ENCODE measurements around the gene CXCL14. TPM values are rescaled to one million over a fixed set of nuclear protein-coding genes. Genes with fewer than 3 reads are reported as not detected.

CXCL14 gene
- total RNA-seq, 1 experiment from 2014 or later: not detected

DNA sequence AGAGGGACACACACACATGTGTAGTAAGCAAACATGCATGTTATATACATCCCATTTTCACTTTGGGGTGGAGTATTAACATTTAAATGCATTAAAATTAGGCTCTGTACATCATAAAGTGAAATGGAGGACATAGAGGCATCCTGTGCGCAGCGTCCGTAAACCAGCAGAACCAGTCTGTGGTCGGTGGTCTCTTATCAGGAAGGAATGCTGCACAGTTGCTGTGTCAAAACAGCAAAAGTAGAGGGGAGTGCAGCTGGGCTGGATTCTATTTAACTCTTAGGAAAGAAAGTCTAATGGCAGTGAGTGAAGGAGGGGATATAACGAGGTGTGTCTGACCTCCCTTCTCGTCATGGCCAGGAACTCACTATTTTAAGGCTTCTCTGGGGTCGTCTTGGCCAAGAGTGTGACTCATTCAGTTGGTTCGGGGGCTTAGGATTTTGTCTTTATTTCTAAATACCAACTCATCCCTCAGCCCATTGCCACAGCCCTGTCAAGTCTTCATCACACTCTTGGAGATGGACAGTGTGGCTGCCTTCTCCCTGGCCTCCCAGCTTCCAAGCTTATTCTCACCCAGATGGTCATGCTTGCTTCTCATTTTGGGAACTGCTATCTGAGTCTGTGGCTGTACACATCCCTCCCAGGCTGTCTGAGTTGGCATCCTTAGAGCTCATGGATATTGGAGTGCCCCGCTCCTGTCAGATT is 20.1 kb upstream of the CXCL14 start:
- Histone ChIP-seq H3K79me2 (ENCODE audit: insufficient read depth, low read length) (no peaks in the 10 kb centered on the region), H3K9ac (ENCODE audit: low read length) (no peak overlapping the region), H3K36me3 (ENCODE audit: control insufficient read depth in 1 of 2, insufficient read depth in 2 of 2, low read length in 2 of 2) (no peaks in the 10 kb centered on the region), H4K20me1 (ENCODE audit: insufficient read depth) (no peaks in the 10 kb centered on the region), H3K4me2 (ENCODE audit: low read length) (no peak overlapping the region), H3K4me3 (replicated peaks in 1 of 2; ENCODE audit: low read depth in 1 of 2, low read length in 2 of 2) (no peak overlapping the region), H3K4me1 (ENCODE audit: control insufficient read depth in 1 of 2, insufficient read depth in 2 of 2, low read length in 2 of 2) (no peaks in the 10 kb centered on the region), H3K27ac (ENCODE audit: low read depth, low read length) (no peak overlapping the region), H3K9me3 (ENCODE audit: control insufficient read depth in 1 of 2, insufficient read depth in 1 of 2, low read depth in 1 of 2, low read length in 2 of 2) (no peaks in the 10 kb centered on the region), H3K27me3 (ENCODE audit: insufficient read depth, low read length) (peaks cover 27% of the 10 kb centered on the region), H2AFZ (ENCODE audit: low read depth, low read length, poor library complexity, severe bottlenecking) (no peak overlapping the region), H3K9me2 (ENCODE audit: insufficient read depth) (no peaks in the 10 kb centered on the region)
- ChIA-PET CTCF (no interaction called here), RAD21 (ENCODE audit: low non-redundant PET in 1 of 2, low total read pairs in 2 of 2, uncharacterized antibody in 2 of 2, unreplicated experiment in 2 of 2) (no interaction called here), POLR2A (no interaction called here)
- no peak for TF ChIP-seq RAD21 (IDR thresholded peaks at IDR 0.05; ENCODE audit: low read depth)
- ATAC-seq (no peak), DNase-seq (ENCODE audit: low read depth, low spot score) (no peak)
- intact Hi-C loops (cut with micrococcal nuclease): no loop called here
- no TSS peak for BruUV-seq (replicated peaks)

DNA sequence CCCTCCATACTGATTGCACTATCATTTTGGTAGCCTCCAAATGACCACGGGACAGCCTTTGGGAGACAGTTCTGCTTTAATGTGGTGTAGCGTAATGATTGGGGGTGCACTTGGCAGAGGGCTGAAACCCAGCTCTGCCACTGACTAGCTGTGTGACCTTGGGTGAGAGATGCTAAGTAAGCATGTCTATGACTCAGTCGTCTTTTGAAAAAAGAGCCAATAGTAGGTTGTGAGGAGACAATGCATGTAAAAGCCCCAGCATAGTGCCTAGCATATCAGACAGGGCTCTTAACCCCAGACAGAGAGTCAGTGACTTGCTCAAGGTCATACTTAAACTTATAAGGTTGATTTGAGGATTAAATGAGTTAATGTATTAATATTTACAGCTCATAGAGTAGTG is 18.0 kb upstream of the CXCL14 start:
- intact Hi-C loops (cut with micrococcal nuclease): no loop called here
- H4K20me1 ChIP-seq (ENCODE audit: insufficient read depth): no peaks in the 10 kb centered on the region
- no TSS peak for BruUV-seq (replicated peaks)
- no peaks in the 10 kb centered on the region for H3K36me3 ChIP-seq (ENCODE audit: control insufficient read depth in 1 of 2, insufficient read depth in 2 of 2, low read length in 2 of 2)
- DNase-seq (ENCODE audit: low read depth, low spot score) (no peak), ATAC-seq (no peak)
- H3K4me1 ChIP-seq (ENCODE audit: control insufficient read depth in 1 of 2, insufficient read depth in 2 of 2, low read length in 2 of 2): no peaks in the 10 kb centered on the region
- H3K4me3 ChIP-seq (replicated peaks in 1 of 2; ENCODE audit: low read depth in 1 of 2, low read length in 2 of 2): no peak overlapping the region
- no peaks in the 10 kb centered on the region for H3K79me2 ChIP-seq (ENCODE audit: insufficient read depth, low read length)
- RAD21 ChIA-PET (ENCODE audit: low non-redundant PET in 1 of 2, low total read pairs in 2 of 2, uncharacterized antibody in 2 of 2, unreplicated experiment in 2 of 2): no interaction called here
- H3K27ac ChIP-seq (ENCODE audit: low read depth, low read length): no peak overlapping the region
- H3K9me3 ChIP-seq (ENCODE audit: control insufficient read depth in 1 of 2, insufficient read depth in 1 of 2, low read depth in 1 of 2, low read length in 2 of 2): no peaks in the 10 kb centered on the region
- no peak overlapping the region for H3K9ac ChIP-seq (ENCODE audit: low read length)
- no peak overlapping the region for H3K4me2 ChIP-seq (ENCODE audit: low read length)
- peaks cover 33% of the 10 kb centered on the region for H3K27me3 ChIP-seq (ENCODE audit: insufficient read depth, low read length)
- POLR2A ChIA-PET: no interaction called here
- H2AFZ ChIP-seq (ENCODE audit: low read depth, low read length, poor library complexity, severe bottlenecking): no peak overlapping the region
- no peaks in the 10 kb centered on the region for H3K9me2 ChIP-seq (ENCODE audit: insufficient read depth)
- TF ChIP-seq YY1 (IDR thresholded peaks at IDR 0.05; ENCODE audit: extremely low read depth, insufficient replicate concordance, low read depth, low read length): no peak
- TF ChIP-seq, protein P1, sequence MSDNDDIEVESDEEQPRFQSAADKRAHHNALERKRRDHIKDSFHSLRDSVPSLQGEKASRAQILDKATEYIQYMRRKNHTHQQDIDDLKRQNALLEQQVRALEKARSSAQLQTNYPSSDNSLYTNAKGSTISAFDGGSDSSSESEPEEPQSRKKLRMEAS (IDR thresholded peaks at IDR 0.05): no peak
- TF ChIP-seq, protein P2, sequence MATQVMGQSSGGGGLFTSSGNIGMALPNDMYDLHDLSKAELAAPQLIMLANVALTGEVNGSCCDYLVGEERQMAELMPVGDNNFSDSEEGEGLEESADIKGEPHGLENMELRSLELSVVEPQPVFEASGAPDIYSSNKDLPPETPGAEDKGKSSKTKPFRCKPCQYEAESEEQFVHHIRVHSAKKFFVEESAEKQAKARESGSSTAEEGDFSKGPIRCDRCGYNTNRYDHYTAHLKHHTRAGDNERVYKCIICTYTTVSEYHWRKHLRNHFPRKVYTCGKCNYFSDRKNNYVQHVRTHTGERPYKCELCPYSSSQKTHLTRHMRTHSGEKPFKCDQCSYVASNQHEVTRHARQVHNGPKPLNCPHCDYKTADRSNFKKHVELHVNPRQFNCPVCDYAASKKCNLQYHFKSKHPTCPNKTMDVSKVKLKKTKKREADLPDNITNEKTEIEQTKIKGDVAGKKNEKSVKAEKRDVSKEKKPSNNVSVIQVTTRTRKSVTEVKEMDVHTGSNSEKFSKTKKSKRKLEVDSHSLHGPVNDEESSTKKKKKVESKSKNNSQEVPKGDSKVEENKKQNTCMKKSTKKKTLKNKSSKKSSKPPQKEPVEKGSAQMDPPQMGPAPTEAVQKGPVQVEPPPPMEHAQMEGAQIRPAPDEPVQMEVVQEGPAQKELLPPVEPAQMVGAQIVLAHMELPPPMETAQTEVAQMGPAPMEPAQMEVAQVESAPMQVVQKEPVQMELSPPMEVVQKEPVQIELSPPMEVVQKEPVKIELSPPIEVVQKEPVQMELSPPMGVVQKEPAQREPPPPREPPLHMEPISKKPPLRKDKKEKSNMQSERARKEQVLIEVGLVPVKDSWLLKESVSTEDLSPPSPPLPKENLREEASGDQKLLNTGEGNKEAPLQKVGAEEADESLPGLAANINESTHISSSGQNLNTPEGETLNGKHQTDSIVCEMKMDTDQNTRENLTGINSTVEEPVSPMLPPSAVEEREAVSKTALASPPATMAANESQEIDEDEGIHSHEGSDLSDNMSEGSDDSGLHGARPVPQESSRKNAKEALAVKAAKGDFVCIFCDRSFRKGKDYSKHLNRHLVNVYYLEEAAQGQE (IDR thresholded peaks at IDR 0.05; ENCODE audit: low read depth): no peak
- TF ChIP-seq CEBPB (IDR thresholded peaks at IDR 0.05; ENCODE audit: low read depth): no peak
- TF ChIP-seq POLR2AphosphoS5 (IDR thresholded peaks at IDR 0.05; ENCODE audit: low read depth, low read length): no peak
- TF ChIP-seq ZFX (IDR thresholded peaks at IDR 0.05): no peak
- TF ChIP-seq EGR1 (IDR thresholded peaks at IDR 0.05; ENCODE audit: low read depth): no peak
- no peak for TF ChIP-seq POLR2A (IDR thresholded peaks at IDR 0.05; ENCODE audit: borderline replicate concordance, extremely low read depth, insufficient read depth, insufficient read length)
- CTCF ChIA-PET: interaction anchor here (1.4 kb wide), 1 partner anchor 31 kb away, joined by 3 read pairs; no protein-coding TSS in a partner anchor
